HG02852 (cell line): ENCODE data around the gene CSRP3.
"Not testable (repeated sequence)": the region's sequence is repeated elsewhere in the genome, so short reads cannot be mapped to it uniquely, and the experiment has no call there.

Source experiments
- ATAC-seq: cut with Tn5 transposase; IDR thresholded peaks from one replicate; pipeline ENCODE4 v1.9.1; 2021; ENCODE audit warnings: mild to moderate bottlenecking, moderate library complexity; ENCODE audit not compliant: unreplicated experiment

The CSRP3 gene

GRCh38 chr11:19191530-19192169 lies 10.1 kb downstream of the CSRP3 start:
- ATAC-seq = no peak

DNA sequence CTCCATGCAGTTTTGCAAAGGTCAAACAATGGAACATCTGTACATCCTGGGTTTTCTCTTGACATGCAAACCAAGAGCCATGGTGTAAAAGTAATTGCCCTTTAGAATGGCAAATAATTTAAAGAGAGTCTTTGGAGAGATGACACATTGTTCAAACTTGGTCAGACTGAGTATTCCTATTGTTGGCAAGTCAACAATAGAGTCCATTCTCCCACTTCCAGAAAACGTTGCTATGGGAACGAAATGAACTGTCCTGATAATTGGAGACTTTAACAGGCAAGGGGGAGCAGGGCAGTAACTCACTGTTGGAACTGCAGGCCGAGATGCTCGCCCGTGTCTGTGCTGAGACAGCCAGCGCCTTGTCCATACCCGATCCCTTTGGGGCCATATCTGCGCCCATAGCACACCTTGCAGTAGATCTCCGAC lies 13.9 kb downstream of the CSRP3 start:
- ATAC-seq = no peak

GRCh38 chr11:19187114-19187832 lies 14.5 kb downstream of the CSRP3 start:
- ATAC-seq = no peak

DNA sequence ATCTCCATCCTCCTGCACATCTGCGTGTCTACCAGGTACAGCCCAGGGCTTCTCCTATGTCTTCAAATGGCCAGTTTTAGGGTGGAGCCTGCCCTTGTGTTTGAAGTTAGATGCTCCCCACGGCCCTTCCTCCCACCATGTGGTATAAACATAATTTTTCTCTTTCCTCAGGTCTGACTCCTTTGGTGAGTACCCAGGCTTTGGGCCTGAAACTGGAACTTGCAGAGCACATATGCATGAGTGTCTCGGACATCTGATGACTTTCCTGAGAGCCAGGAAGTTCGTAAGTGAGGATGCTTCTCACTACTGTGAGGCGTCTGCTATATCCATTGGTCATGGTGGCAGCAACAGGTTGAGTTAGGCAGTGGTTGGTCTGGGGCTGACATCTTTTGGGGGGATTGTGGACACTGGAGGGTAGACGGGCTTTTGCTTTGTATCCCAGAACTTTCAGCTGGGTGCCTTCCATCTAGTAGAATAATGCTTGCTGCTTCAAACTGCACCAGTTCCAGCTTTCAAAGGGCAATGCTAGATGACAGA lies 16.2 kb downstream of the CSRP3 start:
- ATAC-seq = no peak

DNA sequence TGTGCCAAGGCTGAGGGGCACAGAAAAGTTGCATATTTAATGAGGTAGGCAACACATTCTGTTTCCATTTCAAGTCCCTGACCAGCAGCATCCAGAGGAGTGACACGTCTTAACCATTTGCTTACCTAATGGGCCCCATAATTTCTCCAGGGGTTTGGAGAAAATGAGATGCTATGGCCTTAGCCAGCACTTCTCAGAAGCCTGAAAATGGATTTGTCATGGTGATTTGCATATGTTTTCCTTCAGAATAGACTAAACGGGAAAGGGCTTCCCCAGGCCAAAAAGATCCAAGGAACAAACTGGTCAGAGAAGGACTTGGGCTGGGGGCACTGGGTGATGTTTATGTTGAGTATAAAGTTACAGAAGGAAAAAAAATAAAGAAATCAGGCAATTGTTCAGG lies 16.7 kb downstream of the CSRP3 start:
- ATAC-seq = no peak

DNA sequence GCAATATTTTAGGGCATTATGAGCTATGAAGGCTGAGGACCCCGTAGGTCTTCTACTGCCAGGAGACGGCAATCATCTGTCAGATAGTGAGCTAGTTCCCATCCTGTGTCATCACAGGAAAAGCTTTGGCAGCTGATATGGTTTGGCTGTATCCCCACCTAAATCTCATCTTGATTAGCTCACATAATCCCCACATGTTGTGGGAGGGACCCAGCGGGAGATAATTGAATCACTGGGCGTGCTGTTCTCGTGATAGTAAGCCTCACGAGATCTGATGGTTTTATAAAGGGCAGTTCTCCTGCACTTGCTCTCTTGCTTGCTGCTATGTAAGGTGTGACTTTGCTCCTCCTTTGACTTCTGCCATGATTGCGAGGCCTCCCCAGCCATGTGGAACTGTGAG lies 18.1 kb downstream of the CSRP3 start:
- ATAC-seq = no peak

GRCh38 chr11:19181531-19182261 lies 20.1 kb downstream of the CSRP3 start:
- ATAC-seq = no peak

DNA sequence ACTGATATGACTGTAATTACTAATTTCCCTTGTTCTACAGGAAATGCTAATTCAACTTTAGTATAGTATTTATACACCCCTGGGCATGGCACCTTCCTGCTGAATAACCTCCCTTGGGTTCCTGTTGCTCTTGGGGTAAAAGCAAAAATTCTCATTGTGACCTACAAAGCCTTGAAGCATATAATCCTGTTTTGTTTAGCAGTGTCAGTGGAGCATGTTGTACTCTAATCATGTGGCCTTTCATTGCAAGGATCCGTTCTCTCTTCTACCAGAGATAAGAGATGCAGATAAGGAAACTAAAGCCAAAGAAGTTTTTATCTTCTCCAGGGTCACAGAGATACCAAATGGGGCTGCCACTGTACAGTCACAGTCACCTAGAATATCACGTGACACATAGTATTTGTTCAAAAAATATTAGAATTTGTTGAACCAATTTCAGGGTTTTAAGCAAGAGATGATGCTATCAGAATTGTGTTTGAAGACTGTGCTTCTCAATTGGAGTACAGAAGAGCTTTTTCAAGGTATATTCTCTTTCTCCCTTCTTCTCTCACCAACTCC lies 25.1 kb downstream of the CSRP3 start:
- ATAC-seq = no peak

GRCh38 chr11:19173964-19174638 lies 27.7 kb downstream of the CSRP3 start:
- ATAC-seq = no peak

GRCh38 chr11:19173004-19173689 lies 28.6 kb downstream of the CSRP3 start:
- ATAC-seq = no peak

- ATAC-seq = no peak
These were observed 33.7 kb downstream of the CSRP3 start for GRCh38 chr11:19168090-19168489.

DNA sequence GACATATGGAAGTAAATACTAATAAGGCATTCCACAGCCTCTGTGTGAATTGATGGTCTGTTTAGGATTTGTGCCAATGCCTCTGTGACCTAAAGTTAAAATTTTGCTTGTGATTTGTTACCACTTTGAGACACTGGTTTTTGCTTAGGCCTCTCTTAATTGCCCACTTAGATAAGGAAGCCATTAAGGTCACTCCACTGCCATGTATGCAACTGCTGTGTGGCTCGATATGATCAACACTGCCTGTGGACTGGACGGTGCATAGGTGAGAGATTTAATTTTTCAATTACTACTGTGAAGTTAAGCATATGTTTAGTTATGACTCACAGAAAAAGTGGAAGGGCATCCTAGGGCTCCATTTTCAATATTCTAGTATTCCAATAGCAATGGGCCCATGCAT lies 36.9 kb downstream of the CSRP3 start:
- no peak for ATAC-seq

- ATAC-seq = no peak
These were observed 37.4 kb downstream of the CSRP3 start for GRCh38 chr11:19164230-19164855.

DNA sequence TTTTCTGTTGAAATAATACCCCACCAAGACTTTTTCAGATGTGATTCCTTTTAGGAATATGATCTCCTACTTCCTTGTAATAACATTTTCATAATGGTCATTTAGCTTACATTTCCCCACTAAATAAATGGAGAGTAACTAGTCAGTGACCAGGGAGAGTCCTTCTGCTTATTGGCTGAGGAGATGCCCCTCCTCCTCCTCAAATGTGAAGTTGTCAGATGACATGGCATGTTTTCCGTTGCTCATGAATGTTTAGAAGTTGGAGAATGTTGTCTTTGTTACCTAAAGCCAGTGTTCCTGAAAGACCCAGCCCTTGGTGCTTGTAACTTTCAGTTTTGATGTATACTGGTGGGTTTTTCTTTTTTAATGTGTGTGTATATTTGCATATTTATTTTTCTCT lies 38.2 kb downstream of the CSRP3 start:
- no peak for ATAC-seq

- no peak for ATAC-seq
These were observed 38.8 kb downstream of the CSRP3 start for GRCh38 chr11:19162951-19163505.

- no peak for ATAC-seq
These were observed 40.1 kb downstream of the CSRP3 start for GRCh38 chr11:19161651-19162050.

DNA sequence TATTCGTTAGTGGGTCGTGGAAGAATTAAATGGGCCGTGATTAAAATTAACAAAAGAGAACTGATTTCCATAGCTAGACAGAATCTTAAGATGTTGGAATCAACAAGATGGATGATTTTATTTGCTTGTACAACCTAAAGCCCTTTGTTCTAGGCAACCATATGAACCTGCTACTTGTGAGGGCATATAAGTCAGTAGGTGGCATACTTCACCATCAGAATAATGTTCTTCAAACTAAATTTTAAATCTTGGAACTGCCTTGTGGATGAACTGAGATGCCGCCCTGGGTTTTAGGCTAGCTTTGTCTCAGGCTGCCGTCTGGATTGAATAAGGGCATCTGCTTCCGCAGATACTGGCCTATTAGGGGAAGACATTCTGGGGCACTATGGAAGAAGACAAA lies 40.9 kb downstream of the CSRP3 start:
- ATAC-seq = no peak

DNA sequence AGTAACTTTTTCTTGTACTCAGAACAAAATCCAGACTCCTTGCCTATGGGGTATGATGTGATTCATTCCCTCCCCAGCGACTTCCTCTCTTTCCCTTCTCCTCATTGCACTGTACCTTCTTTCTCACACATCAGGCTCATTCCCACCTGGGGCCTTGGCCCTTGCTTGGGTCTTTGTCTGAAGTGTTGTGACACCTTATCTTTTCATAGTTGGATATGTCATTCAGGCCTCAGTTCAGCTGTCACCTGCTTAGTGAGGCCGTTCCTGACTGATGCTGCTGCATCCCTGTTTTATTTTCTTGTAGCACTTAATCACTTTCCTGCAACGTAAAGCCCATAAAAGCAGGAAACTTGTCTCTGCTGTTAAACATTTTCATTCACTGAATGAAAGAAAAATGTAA lies 44.9 kb downstream of the CSRP3 start:
- ATAC-seq = no peak

DNA sequence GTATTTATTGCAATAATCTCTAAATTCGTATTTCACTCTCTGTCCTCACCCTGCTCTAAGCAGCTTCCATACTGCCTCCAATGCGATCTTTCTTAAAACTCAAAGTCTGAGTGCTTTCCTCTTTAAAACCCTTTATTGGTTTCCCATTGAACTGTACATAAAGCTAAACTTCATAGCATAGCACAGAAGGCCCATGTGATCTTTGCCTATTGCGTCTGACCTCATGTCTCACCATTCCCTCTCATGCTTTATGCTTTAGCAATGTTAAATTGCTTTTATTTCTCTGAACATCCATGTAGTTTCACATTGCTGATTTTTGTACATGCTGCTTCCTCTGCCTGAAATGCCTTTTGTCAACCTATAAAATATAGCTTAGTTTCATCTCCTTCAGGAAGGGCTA lies 56.5 kb downstream of the CSRP3 start:
- no peak for ATAC-seq

GRCh38 chr11:19136884-19137283 lies 64.9 kb downstream of the CSRP3 start:
- ATAC-seq = not testable (repeated sequence)
